KMS-11 (cell line): ENCODE measurements around the gene RGS4.
"Not testable (repeated sequence)": the region's sequence is repeated elsewhere in the genome, so short reads cannot be mapped to it uniquely, and the experiment has no call there.

Experiments used
- H2AFZ ChIP-seq: fragments of 200-600 bp; sonication (generic); 2 replicates; pipeline ENCODE4 v1.6.1; 2016; ENCODE audit warnings: antibody characterized with exemption, mixed run types, low read depth
- H3K27ac ChIP-seq: fragments of 200-600 bp; sonication (generic); 2 replicates; pipeline ENCODE4 v1.6.1; 2016; ENCODE audit warnings: mild to moderate bottlenecking, mixed run types
- H3K27me3 ChIP-seq: fragments of 200-600 bp; sonication (generic); 2 replicates; pipeline ENCODE4 v1.6.1; 2017; ENCODE audit warnings: mild to moderate bottlenecking, low read depth, mixed run types, moderate library complexity; ENCODE audit not compliant: insufficient read depth
- H3K36me3 ChIP-seq: fragments of 200-600 bp; sonication (generic); 2 replicates; pipeline ENCODE4 v1.6.1; 2017; ENCODE audit warnings: mild to moderate bottlenecking, mixed run types; ENCODE audit not compliant: insufficient read depth
- H3K4me1 ChIP-seq: fragments of 200-600 bp; sonication (generic); 2 replicates; pipeline ENCODE4 v1.6.1; 2016; ENCODE audit warnings: mild to moderate bottlenecking, low read depth, mixed run types; ENCODE audit not compliant: poor library complexity, severe bottlenecking
- H3K4me2 ChIP-seq: fragments of 200-600 bp; sonication (generic); 2 replicates; pipeline ENCODE4 v1.7.0; 2016; ENCODE audit warnings: mild to moderate bottlenecking, mixed run types
- H3K4me3 ChIP-seq: fragments of 200-600 bp; sonication (generic); IDR thresholded peaks from 2 replicates; pipeline ENCODE4 v1.6.1; 2017; ENCODE audit warnings: low read depth, low read length, mixed read lengths; ENCODE audit not compliant: insufficient read depth
- H3K79me2 ChIP-seq: fragments of 200-600 bp; sonication (generic); 2 replicates; pipeline ENCODE4 v1.6.1; 2016; ENCODE audit warnings: low read depth, mixed run types; ENCODE audit not compliant: insufficient read depth
- H3K9ac ChIP-seq: fragments of 200-600 bp; sonication (generic); 2 replicates; pipeline ENCODE4 v1.6.1; 2016; ENCODE audit warnings: mild to moderate bottlenecking, mixed run types
- H4K20me1 ChIP-seq: fragments of 200-600 bp; sonication (generic); 2 replicates; pipeline ENCODE4 v1.6.1; 2016; ENCODE audit warnings: mild to moderate bottlenecking, mixed run types; ENCODE audit not compliant: insufficient read depth
- TF ChIP-seq, protein P1 (sequence below): fragments of 200-600 bp; sonication (generic); conservative IDR thresholded peaks from 2 replicates; pipeline ENCODE4 v1.6.1; 2017; ENCODE audit warnings: low read depth, mild to moderate bottlenecking, antibody characterized with exemption, low read length, moderate library complexity, mixed read lengths

Gene RGS4

DNA sequence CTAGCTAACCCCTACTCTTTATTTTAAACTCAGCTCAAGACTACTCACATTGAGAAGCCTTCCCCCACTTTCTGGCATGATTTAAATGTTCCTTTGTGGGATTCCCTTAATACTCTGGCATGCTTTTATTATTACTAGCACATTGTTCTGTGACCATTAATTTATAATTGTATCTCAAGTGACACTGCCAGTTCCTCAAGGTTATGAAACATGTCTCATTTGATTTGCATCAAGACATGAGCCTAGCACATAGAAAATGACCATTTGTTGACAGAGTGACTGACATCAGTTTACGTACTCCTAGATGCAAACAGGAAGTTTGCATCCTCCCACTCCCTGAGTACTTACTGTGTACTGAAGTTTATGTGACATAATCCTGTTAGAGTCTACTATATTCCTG lies 15.2 kb downstream of the RGS4 start:
- Histone ChIP-seq H3K4me3 (no peak overlapping the region), H3K9ac (no peak overlapping the region), H3K4me2 (no peak overlapping the region), H3K4me1 (no peaks in the 10 kb centered on the region), H2AFZ (no peak overlapping the region), H3K27ac (no peak overlapping the region), H3K79me2 (no peaks in the 10 kb centered on the region), H3K36me3 (no peaks in the 10 kb centered on the region), H3K27me3 (no peaks in the 10 kb centered on the region), H4K20me1 (no peaks in the 10 kb centered on the region)
- TF ChIP-seq, protein P1, sequence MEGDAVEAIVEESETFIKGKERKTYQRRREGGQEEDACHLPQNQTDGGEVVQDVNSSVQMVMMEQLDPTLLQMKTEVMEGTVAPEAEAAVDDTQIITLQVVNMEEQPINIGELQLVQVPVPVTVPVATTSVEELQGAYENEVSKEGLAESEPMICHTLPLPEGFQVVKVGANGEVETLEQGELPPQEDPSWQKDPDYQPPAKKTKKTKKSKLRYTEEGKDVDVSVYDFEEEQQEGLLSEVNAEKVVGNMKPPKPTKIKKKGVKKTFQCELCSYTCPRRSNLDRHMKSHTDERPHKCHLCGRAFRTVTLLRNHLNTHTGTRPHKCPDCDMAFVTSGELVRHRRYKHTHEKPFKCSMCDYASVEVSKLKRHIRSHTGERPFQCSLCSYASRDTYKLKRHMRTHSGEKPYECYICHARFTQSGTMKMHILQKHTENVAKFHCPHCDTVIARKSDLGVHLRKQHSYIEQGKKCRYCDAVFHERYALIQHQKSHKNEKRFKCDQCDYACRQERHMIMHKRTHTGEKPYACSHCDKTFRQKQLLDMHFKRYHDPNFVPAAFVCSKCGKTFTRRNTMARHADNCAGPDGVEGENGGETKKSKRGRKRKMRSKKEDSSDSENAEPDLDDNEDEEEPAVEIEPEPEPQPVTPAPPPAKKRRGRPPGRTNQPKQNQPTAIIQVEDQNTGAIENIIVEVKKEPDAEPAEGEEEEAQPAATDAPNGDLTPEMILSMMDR, result no peak

DNA sequence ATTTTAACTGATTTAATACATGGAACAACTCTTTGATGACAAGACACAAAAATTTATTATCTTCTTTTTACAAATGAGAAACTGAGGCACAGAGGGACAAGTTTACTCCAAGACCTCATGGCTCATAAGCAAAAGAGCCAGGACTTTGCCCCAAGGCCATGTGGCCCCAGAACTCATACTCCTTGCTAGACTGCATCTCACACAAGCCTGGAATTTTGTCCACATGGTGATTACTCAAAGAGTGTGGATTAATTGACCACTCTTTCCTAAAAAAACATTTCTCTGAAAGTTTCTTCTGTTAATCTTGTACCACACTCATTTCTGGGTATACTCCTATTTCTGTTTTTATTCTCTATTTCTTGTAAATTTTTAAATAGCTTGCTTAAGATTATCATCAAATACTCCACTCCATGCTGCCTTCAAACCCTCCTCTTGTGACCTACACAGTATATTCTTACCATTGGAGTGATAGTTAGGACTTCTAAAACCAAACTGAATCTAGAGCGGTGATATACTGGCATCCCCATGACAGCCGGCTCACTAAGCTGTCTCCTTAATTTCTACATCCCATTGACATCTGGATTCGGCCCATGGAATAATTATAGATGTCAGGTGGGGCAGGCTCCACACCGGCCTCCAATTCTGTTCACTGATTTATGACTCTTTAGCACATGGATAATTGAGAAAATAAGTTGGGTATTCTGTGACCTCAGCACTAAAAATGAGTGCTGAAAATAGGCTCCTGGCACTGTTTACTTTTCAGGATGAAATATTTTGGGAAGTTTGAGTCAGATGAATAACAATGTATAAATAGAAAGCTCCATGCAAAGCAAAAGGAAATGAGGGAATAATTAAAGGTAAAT lies 16.1 kb downstream of the RGS4 start:
- Histone ChIP-seq H3K79me2 (no peaks in the 10 kb centered on the region), H3K27me3 (no peaks in the 10 kb centered on the region), H2AFZ (no peak overlapping the region), H3K36me3 (no peaks in the 10 kb centered on the region), H3K4me1 (no peaks in the 10 kb centered on the region), H3K4me3 (no peak overlapping the region), H3K9ac (no peak overlapping the region), H4K20me1 (no peaks in the 10 kb centered on the region), H3K27ac (no peak overlapping the region), H3K4me2 (no peak overlapping the region)
- TF ChIP-seq, protein P1, result no peak

DNA sequence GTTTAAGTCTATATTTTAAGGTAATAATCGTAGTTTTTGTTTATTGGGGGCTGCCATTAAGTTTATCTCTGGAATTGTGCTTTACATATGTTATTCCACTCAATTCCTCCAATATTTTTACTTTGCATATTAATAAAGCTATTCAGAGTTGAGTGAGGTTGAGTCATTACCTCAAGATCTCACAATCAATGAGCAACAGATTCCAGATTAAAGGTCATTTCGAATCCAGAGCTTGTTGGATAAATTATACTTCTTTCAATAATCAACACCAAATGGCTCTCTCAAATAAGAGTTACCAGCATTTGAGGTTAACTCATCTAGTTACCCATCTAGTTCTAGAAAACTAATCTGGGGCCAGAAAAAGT lies 16.7 kb downstream of the RGS4 start:
- TF ChIP-seq, protein P1, result no peak
- H3K36me3 ChIP-seq, result no peaks in the 10 kb centered on the region
- no peaks in the 10 kb centered on the region for H3K4me1 ChIP-seq
- H3K4me2 ChIP-seq, result no peak overlapping the region
- H3K27me3 ChIP-seq, result no peaks in the 10 kb centered on the region
- H4K20me1 ChIP-seq, result no peaks in the 10 kb centered on the region
- no peak overlapping the region for H3K27ac ChIP-seq
- H3K79me2 ChIP-seq, result no peaks in the 10 kb centered on the region
- H3K9ac ChIP-seq, result no peak overlapping the region
- no peak overlapping the region for H3K4me3 ChIP-seq
- no peak overlapping the region for H2AFZ ChIP-seq

DNA sequence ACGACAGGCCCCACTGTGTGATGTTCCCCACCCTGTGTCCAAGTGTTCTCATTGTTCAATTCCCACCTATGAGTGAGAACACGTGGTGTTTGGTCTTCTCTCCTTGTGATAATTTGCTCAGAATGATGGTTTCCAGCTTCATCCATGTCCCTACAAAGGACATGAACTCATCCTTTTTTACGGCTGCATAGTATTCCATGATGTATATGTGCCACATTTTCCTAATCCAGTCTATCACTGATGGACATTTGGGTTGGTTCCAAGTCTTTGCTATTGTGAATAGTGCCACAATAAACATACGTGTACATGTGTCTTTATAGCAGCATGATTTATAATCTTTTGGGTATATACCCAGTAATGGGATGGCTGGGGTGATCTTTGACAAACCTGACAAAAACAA lies 20.0 kb downstream of the RGS4 start:
- not testable (repeated sequence) for H3K27me3 ChIP-seq, H3K79me2 ChIP-seq, H3K4me3 ChIP-seq, H2AFZ ChIP-seq, H3K9ac ChIP-seq, H3K4me1 ChIP-seq, H3K4me2 ChIP-seq, H3K36me3 ChIP-seq, H4K20me1 ChIP-seq, H3K27ac ChIP-seq

DNA sequence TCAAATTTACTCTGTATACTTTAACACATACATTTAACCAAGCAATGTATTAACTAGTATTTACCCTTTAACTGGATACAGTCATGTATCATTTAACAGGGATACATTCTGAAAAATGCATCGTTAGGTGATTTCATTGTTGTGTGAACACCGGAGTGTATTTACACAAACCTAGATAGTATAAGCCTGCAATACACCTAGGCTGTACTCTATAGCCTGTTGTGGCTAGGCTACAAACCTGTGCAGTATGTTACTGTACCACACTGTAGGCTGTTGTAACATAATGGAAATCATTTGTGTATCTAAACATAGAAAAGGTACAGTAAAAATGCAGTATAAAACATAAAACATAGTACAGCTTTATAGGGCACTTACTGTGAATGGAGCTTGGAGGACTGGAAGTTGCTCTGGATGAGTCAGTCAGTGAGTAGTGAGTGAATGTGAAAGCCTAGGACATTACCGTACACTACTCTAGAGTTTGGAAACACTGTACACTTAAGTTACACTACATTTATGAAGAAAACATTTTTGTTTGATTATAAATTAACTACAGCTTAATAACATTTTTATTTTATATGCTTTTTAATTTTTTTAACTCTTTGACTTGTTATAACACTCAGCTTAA lies 21.3 kb downstream of the RGS4 start:
- H4K20me1 ChIP-seq, result no peaks in the 10 kb centered on the region
- no peaks in the 10 kb centered on the region for H3K4me1 ChIP-seq
- no peaks in the 10 kb centered on the region for H3K36me3 ChIP-seq
- no peak overlapping the region for H2AFZ ChIP-seq
- H3K4me2 ChIP-seq, result no peak overlapping the region
- no peak overlapping the region for H3K4me3 ChIP-seq
- no peaks in the 10 kb centered on the region for H3K27me3 ChIP-seq
- no peak overlapping the region for H3K27ac ChIP-seq
- no peak overlapping the region for H3K9ac ChIP-seq
- no peaks in the 10 kb centered on the region for H3K79me2 ChIP-seq
- TF ChIP-seq, protein P1, result no peak
